Endothelial cell of umbilical vein (primary cell): ENCODE data around the gene MEX3D.
A peak's percentile ranks its signal among the peaks of the same experiment; 100 is the strongest.

Experiments
- EZH2 ChIP-seq: IDR thresholded peaks from 2 replicates; pipeline ENCODE4 v1.6.1; 2012; ENCODE audit warnings: borderline replicate concordance, low read depth, mild to moderate bottlenecking, moderate library complexity, low read length, inconsistent platforms; ENCODE audit not compliant: severe bottlenecking
- JUN ChIP-seq: IDR thresholded peaks from 2 replicates; pipeline ENCODE4 v1.6.1; 2011; ENCODE audit warnings: borderline replicate concordance, low read depth; ENCODE audit not compliant: insufficient read length, insufficient read depth
- POLR2A ChIP-seq: IDR thresholded peaks from 2 replicates; pipeline ENCODE4 v1.6.1; 2012; ENCODE audit warnings: low read depth, mild to moderate bottlenecking, control low read depth, low read length
- POLR2AphosphoS5 ChIP-seq: IDR thresholded peaks from 2 replicates; pipeline ENCODE4 v1.6.1; 2012; ENCODE audit warnings: low read depth, mild to moderate bottlenecking, control low read depth, low read length, moderate library complexity; ENCODE audit not compliant: insufficient read depth
- TF ChIP-seq, protein P1 (sequence below), 2 donors: IDR thresholded peaks; 1 replicate in 1 of 2; 2 replicates in 1 of 2; pipeline ENCODE4 v1.5.1; 2011; ENCODE audit warnings: low read length in 2 of 2, mild to moderate bottlenecking in 2 of 2, moderate library complexity in 2 of 2, control low read depth in 1 of 2, inconsistent platforms in 1 of 2, low read depth in 1 of 2; ENCODE audit not compliant: insufficient read depth in 1 of 2; ENCODE audit errors: extremely low read depth in 1 of 2
- TF ChIP-seq, protein P2 (sequence below): IDR thresholded peaks from 2 replicates; pipeline ENCODE4 v1.6.1; 2011; ENCODE audit not compliant: insufficient read depth, insufficient read length

DNA sequence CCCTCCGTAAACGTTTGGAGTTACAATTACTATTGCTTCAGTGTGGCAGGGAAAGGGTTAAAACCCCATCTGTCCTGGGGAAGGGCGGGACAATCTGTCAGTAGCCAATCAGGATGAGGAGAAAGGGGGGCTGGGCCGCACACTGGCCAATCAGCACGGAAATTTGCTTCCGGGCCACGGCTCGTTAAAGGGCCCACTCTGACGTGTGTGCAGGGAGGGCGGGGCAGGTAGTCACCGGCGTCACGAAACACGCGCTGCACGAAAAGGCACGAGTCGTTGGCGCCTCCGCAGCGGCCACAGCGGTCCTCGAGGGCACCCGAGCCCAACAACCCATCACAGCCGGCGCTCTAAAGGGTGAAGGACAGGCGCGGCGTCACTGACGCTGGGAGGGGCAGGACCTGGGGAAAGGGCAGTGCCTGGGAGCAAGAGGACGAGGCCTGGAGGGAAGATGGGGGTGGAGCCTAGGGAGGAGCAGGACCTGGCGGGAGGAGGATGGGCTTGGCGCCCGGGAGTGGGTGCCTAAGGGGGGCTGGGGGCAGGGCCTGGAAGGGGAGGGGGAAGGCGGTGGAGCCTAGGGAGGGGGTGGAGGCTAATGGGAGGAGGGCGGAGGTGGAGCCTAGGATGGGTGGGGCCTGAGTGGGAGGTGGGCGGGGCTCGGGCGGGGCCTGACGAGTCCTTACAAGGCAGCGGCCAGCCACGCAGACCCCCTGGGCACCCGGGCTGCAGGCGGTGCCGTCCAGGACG, 60.2 kb downstream of the MEX3D start:
- TF ChIP-seq, protein P1, sequence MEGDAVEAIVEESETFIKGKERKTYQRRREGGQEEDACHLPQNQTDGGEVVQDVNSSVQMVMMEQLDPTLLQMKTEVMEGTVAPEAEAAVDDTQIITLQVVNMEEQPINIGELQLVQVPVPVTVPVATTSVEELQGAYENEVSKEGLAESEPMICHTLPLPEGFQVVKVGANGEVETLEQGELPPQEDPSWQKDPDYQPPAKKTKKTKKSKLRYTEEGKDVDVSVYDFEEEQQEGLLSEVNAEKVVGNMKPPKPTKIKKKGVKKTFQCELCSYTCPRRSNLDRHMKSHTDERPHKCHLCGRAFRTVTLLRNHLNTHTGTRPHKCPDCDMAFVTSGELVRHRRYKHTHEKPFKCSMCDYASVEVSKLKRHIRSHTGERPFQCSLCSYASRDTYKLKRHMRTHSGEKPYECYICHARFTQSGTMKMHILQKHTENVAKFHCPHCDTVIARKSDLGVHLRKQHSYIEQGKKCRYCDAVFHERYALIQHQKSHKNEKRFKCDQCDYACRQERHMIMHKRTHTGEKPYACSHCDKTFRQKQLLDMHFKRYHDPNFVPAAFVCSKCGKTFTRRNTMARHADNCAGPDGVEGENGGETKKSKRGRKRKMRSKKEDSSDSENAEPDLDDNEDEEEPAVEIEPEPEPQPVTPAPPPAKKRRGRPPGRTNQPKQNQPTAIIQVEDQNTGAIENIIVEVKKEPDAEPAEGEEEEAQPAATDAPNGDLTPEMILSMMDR (IDR thresholded peaks at IDR 0.05; ENCODE audit: extremely low read depth in 1 of 2, insufficient read depth in 1 of 2, low read depth in 1 of 2, low read length in 2 of 2): no peak
- no peak for TF ChIP-seq EZH2
- TF ChIP-seq, protein P2, sequence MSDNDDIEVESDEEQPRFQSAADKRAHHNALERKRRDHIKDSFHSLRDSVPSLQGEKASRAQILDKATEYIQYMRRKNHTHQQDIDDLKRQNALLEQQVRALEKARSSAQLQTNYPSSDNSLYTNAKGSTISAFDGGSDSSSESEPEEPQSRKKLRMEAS: peak; percentile 17
- no peak for TF ChIP-seq POLR2A
- TF ChIP-seq POLR2AphosphoS5: no peak
- no peak for TF ChIP-seq JUN
